Retinal pigment epithelial cell (primary cell): ENCODE data around the gene ABCA3.

Source experiments
- DNase-seq: peaks from one replicate; pipeline ENCODE4 v3.0.0-alpha.2; 2010; ENCODE audit warnings: low read depth
- H3K4me3 ChIP-seq: 2 replicates; pipeline ENCODE4 v1.5.1; 2011; ENCODE audit warnings: mild to moderate bottlenecking, low read length, control low read depth, moderate library complexity
- TF ChIP-seq, protein P1 (sequence below): conservative IDR thresholded peaks from 2 replicates; pipeline ENCODE4 v1.5.1; 2011; ENCODE audit warnings: low read depth, low read length, control low read depth, inconsistent platforms

Gene ABCA3

DNA sequence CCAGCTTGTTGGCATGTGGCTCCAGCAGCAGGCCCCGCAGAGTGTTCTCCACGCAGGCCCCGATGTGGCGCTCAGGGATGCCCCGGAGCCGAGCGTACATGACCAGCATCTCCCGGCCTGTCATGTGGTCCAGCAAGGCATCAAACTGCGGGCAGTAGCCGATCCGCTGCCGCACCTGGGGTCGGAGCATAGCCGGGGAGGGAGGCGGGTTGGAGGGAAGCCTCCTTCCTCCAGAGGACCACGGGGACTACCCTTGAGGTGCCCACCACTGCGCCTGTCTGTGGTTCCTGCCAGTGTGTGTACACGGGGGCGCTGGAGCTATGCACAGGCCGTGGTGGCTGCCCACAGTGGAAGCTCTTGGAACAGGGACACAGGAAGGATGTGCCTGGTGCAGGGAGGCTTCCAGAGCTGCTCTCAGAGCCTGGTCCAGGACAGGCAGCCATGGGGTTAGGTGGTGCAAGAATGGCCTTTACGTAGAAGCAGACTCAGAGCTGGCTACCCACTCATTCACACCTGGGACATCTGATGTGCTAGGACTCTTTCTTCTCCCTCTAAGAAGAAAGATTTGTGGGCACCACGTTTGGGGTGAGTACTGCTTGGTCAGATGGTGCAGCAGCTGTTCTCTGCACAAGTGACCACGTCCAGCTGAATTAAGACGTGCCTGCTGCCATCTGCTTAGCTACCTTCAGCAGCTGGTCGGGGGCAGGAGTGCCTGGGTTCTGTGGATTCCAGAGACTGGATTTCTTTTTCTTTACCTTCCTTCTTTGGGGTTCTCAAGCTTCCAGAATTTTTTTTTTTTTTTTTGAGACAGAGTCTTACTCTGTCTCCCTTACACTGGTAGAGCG lies 61.4 kb downstream of the ABCA3 start:
- no peak overlapping the region for H3K4me3 ChIP-seq
- TF ChIP-seq, protein P1, sequence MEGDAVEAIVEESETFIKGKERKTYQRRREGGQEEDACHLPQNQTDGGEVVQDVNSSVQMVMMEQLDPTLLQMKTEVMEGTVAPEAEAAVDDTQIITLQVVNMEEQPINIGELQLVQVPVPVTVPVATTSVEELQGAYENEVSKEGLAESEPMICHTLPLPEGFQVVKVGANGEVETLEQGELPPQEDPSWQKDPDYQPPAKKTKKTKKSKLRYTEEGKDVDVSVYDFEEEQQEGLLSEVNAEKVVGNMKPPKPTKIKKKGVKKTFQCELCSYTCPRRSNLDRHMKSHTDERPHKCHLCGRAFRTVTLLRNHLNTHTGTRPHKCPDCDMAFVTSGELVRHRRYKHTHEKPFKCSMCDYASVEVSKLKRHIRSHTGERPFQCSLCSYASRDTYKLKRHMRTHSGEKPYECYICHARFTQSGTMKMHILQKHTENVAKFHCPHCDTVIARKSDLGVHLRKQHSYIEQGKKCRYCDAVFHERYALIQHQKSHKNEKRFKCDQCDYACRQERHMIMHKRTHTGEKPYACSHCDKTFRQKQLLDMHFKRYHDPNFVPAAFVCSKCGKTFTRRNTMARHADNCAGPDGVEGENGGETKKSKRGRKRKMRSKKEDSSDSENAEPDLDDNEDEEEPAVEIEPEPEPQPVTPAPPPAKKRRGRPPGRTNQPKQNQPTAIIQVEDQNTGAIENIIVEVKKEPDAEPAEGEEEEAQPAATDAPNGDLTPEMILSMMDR: no peak
- DNase-seq: no peak

DNA sequence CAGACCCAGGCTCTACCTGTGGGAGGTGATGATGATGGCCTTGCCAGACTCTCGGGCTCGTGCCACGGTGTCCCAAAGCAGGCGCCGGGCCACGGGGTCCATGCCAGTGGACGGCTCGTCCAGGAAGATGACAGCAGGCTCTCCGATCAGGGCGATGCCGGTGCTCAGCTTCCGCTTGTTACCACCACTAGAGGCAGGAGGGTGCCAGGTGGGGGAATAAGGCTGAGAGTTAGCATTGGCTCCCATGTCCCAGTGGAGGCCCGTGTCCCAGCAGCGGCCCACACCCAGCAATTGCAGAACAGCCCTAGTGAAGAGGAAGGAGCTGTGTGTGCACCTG lies 62.3 kb downstream of the ABCA3 start:
- DNase-seq: no peak
- no peak overlapping the region for H3K4me3 ChIP-seq
- TF ChIP-seq, protein P1: peak; percentile 12

DNA sequence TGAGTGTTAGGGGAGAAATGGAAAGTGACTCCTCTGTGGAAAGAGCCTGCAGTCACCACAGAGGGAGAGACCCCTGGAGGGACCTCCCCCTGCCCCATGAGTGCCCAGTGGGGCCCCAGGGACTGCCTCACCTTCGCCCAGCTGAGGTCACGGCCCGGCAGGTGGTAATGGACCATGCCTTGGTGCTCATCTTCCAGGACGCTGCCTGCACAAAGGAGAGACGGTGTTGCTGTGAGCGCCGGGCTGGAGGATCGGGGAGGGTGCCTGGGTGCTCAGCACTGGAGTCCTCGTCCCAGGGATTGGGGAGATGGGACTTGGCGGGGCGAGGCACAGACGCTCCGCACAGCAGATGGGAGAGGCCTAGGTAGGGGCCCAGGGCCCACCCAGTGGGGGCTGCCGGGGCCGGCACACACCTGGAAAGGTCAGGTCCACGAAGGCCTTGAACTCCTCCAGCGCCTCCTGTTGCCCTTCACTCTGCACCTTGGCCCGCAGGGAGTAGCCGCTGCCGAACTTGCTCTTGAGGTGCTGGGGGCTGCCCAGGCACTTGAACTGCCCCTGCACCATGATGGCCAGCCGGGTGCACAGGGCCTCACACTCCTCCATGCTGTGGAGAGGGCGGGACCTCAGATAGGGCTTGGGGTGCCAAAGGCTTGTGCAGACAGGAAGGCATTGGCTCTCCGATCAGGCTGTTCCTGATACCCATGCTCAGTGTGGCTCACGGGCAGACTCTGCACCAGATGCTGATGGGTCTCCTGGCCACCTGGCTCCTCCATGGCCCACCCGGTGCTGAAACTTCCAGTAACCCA lies 62.9 kb downstream of the ABCA3 start:
- H3K4me3 ChIP-seq: no peak overlapping the region
- TF ChIP-seq, protein P1: no peak
- no peak for DNase-seq

DNA sequence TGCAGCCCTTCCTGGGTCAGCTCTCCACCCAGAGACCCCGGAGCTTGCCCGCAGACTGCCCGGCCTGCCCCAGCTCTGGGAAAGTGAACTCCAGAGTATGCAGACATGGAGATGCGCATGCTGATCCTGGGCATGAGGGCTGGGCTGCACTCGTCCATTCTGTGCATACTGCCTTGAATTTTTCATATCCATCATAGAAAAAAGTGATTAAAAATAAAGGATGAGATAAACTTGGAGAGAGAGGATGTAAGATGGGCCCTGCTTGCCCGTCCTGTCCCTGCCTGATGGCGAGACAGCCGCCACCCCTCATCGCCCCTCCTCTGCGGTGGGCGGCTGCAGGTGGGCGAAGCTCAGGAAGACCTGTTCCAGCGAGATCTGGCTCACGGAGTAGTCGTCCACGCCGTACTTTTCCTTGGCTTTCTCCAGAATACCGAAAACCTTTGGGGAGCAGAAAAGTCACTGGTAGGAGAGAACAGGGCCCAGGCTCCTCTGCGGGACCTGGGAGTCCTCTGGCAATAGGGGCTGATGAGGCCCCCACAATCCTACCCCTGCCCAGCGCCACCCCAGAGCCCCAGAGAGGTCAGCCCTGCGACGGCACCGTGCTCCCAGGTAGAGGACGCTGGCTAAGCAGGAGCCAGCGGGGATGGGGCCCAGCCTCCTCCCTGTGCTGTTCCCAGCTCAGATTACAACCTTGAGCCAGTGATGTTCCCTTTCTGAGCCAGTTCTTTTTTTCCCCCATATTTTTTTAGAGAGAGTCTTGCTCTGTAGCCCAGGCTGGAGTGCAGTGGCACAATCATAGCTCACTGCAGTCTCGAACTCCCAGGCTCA lies 63.9 kb downstream of the ABCA3 start:
- no peak for DNase-seq
- TF ChIP-seq, protein P1: no peak
- H3K4me3 ChIP-seq: no peak overlapping the region

DNA sequence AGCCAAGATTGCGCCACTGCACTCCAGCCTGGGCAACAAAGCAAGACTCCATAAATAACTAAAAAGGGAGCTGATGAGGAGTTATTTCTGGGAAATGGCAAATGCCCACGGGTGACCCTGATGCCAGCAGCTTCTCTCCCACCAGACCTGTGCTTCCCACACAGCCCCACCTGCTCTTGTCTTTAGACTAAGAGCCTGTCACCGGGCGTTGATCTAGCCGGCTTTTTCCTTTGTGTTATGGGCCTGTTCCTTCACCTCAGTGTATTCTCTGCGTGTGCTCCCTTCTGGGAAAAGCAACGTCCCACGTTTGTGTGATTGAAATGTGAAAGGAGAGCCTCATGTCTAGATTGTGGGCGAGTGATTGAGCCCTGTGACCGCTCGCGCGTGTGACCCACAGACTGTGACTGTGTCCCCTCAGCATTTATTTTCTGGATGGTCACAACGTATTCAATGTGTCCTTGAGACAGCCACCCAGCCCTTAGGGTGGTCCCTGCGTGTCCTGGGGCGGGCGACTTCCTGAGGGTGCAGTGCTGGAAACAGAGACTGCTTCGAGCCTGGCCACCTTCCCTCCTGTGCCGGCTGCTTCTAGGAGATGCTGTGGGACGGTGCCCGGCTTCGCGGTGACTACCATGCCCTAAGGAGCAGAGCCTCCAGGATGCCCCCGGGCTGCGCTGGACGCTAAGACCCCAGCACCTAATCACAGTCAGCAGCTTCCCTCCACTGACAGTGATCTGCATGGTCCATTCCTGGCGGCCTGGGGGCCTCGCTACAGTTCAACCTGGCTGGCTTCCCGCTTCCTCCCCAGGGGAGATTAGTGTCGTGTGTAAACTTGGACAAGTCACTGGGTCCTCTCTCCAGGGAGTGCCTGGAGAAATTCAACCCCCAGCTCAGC lies 64.8 kb downstream of the ABCA3 start:
- DNase-seq: no peak
- TF ChIP-seq, protein P1: no peak
- no peak overlapping the region for H3K4me3 ChIP-seq

DNA sequence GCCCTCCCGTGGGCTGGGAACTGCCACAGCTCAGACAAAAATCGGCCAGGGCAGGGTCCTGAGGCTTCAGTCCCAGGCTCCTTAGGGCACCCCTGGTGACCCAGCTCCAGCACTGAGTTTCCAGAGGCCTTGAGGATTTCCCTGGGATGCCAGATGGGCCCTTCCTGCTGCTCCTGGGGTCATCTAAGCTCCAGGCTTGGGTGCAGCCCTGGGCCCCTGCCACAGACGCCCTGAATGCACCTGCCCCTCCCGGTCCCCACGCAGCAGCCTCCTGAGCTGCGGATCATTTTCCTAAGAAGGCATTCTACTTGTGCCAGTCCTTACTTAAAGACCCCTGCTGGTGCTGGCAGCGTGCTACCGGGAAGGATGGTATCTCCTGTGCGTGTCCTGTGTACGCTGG lies 66.6 kb downstream of the ABCA3 start:
- DNase-seq: no peak
- H3K4me3 ChIP-seq: no peak overlapping the region
- TF ChIP-seq, protein P1: no peak
